ENCODE results near the gene TRHDE. TPM values are rescaled to one million over a fixed set of nuclear protein-coding genes. Genes with fewer than 3 reads are reported as not detected.

Gene TRHDE
- total and polyA plus RNA-seq, 3 donors from 2014 or later, result 2.8 to 8.5 (median 3.9) TPM

GRCh38 chr12:72535212-72535990 lies 263.2 kb downstream of the TRHDE start:
- Histone ChIP-seq H3K27ac (no peak overlapping the region), H3K9me3 (no peaks in the 10 kb centered on the region), H3K4me1 (no peaks in the 10 kb centered on the region), H3K36me3 (ENCODE audit: low read depth, missing control alignments) (no peaks in the 10 kb centered on the region), H3K4me3 (no peak overlapping the region), H3K27me3 (no peaks in the 10 kb centered on the region)
- no peak for TF ChIP-seq POLR2A (IDR thresholded peaks at IDR 0.05)
- TF ChIP-seq, protein P1, sequence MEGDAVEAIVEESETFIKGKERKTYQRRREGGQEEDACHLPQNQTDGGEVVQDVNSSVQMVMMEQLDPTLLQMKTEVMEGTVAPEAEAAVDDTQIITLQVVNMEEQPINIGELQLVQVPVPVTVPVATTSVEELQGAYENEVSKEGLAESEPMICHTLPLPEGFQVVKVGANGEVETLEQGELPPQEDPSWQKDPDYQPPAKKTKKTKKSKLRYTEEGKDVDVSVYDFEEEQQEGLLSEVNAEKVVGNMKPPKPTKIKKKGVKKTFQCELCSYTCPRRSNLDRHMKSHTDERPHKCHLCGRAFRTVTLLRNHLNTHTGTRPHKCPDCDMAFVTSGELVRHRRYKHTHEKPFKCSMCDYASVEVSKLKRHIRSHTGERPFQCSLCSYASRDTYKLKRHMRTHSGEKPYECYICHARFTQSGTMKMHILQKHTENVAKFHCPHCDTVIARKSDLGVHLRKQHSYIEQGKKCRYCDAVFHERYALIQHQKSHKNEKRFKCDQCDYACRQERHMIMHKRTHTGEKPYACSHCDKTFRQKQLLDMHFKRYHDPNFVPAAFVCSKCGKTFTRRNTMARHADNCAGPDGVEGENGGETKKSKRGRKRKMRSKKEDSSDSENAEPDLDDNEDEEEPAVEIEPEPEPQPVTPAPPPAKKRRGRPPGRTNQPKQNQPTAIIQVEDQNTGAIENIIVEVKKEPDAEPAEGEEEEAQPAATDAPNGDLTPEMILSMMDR (IDR thresholded peaks at IDR 0.05), result no peak
- 91 to 98% methylated on average over 1 of the region's 1 CpG for WGBS, 2 donors
- intact Hi-C loops (cut with DNase I; ENCODE audit: low total_unique reads), result no loop called here
- DNase-seq, result no peak

DNA sequence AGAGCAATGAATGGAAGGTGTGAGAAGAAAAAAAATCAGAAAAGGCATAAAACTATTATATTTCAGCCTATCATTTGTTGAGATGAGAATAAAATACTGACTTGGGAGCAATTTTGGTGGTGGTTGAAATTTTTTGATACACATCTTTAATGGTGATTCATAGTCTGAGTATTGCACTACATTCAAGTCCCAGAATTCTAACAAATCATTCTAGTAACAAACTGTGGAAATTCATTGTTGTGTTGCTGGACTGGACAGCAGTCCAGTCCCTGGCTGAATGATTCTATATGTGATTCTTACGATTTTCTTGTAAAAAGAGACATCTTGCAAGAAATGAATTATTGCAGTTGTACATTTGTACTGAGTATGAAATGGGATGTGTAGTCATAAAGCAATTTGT lies 268.6 kb downstream of the TRHDE start:
- TF ChIP-seq, protein P1 (IDR thresholded peaks at IDR 0.05), result no peak
- no peak for TF ChIP-seq POLR2A (IDR thresholded peaks at IDR 0.05)
- H3K27ac ChIP-seq, result no peak overlapping the region
- DNase-seq, result no peak
- 73 to 78% methylated on average over 1 of the region's 1 CpG for WGBS, 2 donors
- H3K27me3 ChIP-seq, result no peaks in the 10 kb centered on the region
- H3K4me3 ChIP-seq, result no peak overlapping the region
- H3K9me3 ChIP-seq, result no peaks in the 10 kb centered on the region
- no peaks in the 10 kb centered on the region for H3K4me1 ChIP-seq
- intact Hi-C loops (cut with DNase I; ENCODE audit: low total_unique reads), result no loop called here
- H3K36me3 ChIP-seq (ENCODE audit: low read depth, missing control alignments), result no peaks in the 10 kb centered on the region

- no peaks in the 10 kb centered on the region for H3K36me3 ChIP-seq (ENCODE audit: low read depth, missing control alignments)
- no peaks in the 10 kb centered on the region for H3K27me3 ChIP-seq
- WGBS, 2 donors, result 54 to 63% methylated on average over 2 of the region's 2 CpGs
- no peak overlapping the region for H3K27ac ChIP-seq
- TF ChIP-seq POLR2A (IDR thresholded peaks at IDR 0.05), result no peak
- TF ChIP-seq, protein P1 (IDR thresholded peaks at IDR 0.05), result no peak
- no peak for DNase-seq
- H3K4me3 ChIP-seq, result no peak overlapping the region
- no peaks in the 10 kb centered on the region for H3K4me1 ChIP-seq
- intact Hi-C loops (cut with DNase I; ENCODE audit: low total_unique reads), result no loop called here
- H3K9me3 ChIP-seq, result no peaks in the 10 kb centered on the region
Measured at GRCh38 chr12:72543777-72544467, 271.8 kb downstream of the TRHDE start.

- TF ChIP-seq, protein P1 (IDR thresholded peaks at IDR 0.05), result no peak
- TF ChIP-seq POLR2A (IDR thresholded peaks at IDR 0.05), result no peak
- no peak overlapping the region for H3K4me3 ChIP-seq
- H3K27me3 ChIP-seq, result no peaks in the 10 kb centered on the region
- H3K36me3 ChIP-seq (ENCODE audit: low read depth, missing control alignments), result no peaks in the 10 kb centered on the region
- H3K27ac ChIP-seq, result no peak overlapping the region
- H3K9me3 ChIP-seq, result no peaks in the 10 kb centered on the region
- no peaks in the 10 kb centered on the region for H3K4me1 ChIP-seq
- intact Hi-C loops (cut with DNase I; ENCODE audit: low total_unique reads), result no loop called here
- no peak for DNase-seq
- 73 to 90% methylated on average over 1 of the region's 1 CpG for WGBS, 2 donors
Measured at GRCh38 chr12:72546106-72546505, 273.9 kb downstream of the TRHDE start.

Measured in testis (tissue), 3 donors.